H1 (cell line): Measurements from ENCODE around the gene HINT2. TPM values are rescaled to one million over a fixed set of nuclear protein-coding genes. Genes with fewer than 3 reads are reported as not detected.

ENCODE experiments used
- CTCF ChIA-PET: fragments of 300-600 bp; sonication (Branson Sonifier 250); formaldehyde crosslinking; loops from one replicate; lab custom pipeline; 2021; ENCODE audit not compliant: partially characterized antibody; lab: Charles Lee
- POLR2A ChIA-PET: fragments of 300-600 bp; sonication (Branson Sonifier 250); formaldehyde crosslinking; loops from one replicate; lab custom pipeline; 2021; ENCODE audit warnings: inconsistent platforms; ENCODE audit not compliant: partially characterized antibody; lab: Charles Lee
- DNase-seq, 2 experiments: peaks; one replicate each; pipeline versions ENCODE4 v3.0.0 to v3.0.0-alpha.2; 2010 to 2022; ENCODE audit warnings: low spot score in 2 of 2, low read depth in 1 of 2, mixed read lengths in 1 of 2
- FAIRE-seq: peaks from 2 replicates; lab custom pipeline; 2011; peaks lifted over from hg19 to GRCh38; lab: Jason Lieb, UNC
- H2AFZ ChIP-seq: 2 replicates; pipeline ENCODE4 v1.8.1; 2012; ENCODE audit warnings: low read length, inconsistent platforms
- H2AK5ac ChIP-seq: 2 replicates; pipeline ENCODE4 v1.6.1; 2013; ENCODE audit warnings: low read depth, low read length
- H2BK120ac ChIP-seq: replicated peaks from 2 replicates; pipeline ENCODE3; 2013; ENCODE audit warnings: low read depth, low read length, inconsistent platforms
- H2BK12ac ChIP-seq: 2 replicates; pipeline ENCODE4 v1.6.1; 2013; ENCODE audit warnings: low read depth, low read length
- H2BK15ac ChIP-seq: 2 replicates; pipeline ENCODE4 v1.6.1; 2013; ENCODE audit warnings: low read length
- H2BK20ac ChIP-seq: 2 replicates; pipeline ENCODE4 v1.6.1; 2013; ENCODE audit warnings: low read length
- H2BK5ac ChIP-seq: 2 replicates; pipeline ENCODE4 v1.6.1; 2013; ENCODE audit warnings: low read depth, low read length
- H3K14ac ChIP-seq: 2 replicates; pipeline ENCODE4 v1.6.1; 2013; ENCODE audit warnings: inconsistent platforms; ENCODE audit not compliant: insufficient read length
- H3K18ac ChIP-seq: 2 replicates; pipeline ENCODE4 v1.6.1; 2013; ENCODE audit warnings: low read length; ENCODE audit errors: extremely low read depth
- H3K23ac ChIP-seq: 2 replicates; pipeline ENCODE4 v1.6.1; 2013; ENCODE audit warnings: inconsistent platforms; ENCODE audit not compliant: insufficient read length
- H3K23me2 ChIP-seq: 2 replicates; pipeline ENCODE4 v1.6.1; 2013; ENCODE audit warnings: low read depth, low read length
- H3K27ac ChIP-seq: 2 replicates; pipeline ENCODE4 v1.6.1; 2011; ENCODE audit warnings: low read depth, low read length, inconsistent platforms
- H3K27me3 ChIP-seq, 4 experiments: replicated peaks in 1 of 4; 1 replicate in 1 of 4; 2 replicates in 3 of 4; pipeline versions ENCODE4 v1.6.1 to v1.8.1; 2011 to 2013; ENCODE audit warnings: low read length in 3 of 4, mild to moderate bottlenecking in 3 of 4, inconsistent platforms in 2 of 4, mixed read lengths in 2 of 4, moderate library complexity in 1 of 4; ENCODE audit not compliant: control insufficient read depth in 3 of 4, insufficient read depth in 3 of 4; ENCODE audit errors: extremely low read depth in 1 of 4
- H3K36me3 ChIP-seq, 4 experiments: 2 replicates each; pipeline versions ENCODE4 v1.6.1 to v1.8.1; 2011 to 2013; ENCODE audit warnings: mild to moderate bottlenecking in 4 of 4, low read length in 3 of 4, moderate library complexity in 2 of 4, control low read depth in 1 of 4, inconsistent platforms in 1 of 4; ENCODE audit not compliant: insufficient read depth in 4 of 4, control insufficient read depth in 2 of 4
- H3K4ac ChIP-seq: replicated peaks from 2 replicates; pipeline ENCODE3; 2013; ENCODE audit warnings: low read length, low read depth, mixed read lengths, inconsistent platforms; ENCODE audit not compliant: insufficient read length
- H3K4me1 ChIP-seq, 4 experiments: replicated peaks in 1 of 4; 1 replicate in 1 of 4; 2 replicates in 3 of 4; pipeline versions ENCODE4 v1.6.1 to v1.8.1; 2011 to 2013; ENCODE audit warnings: low read length in 3 of 4, inconsistent platforms in 2 of 4, mixed read lengths in 1 of 4; ENCODE audit not compliant: insufficient read depth in 4 of 4, control insufficient read depth in 3 of 4
- H3K4me2 ChIP-seq, 2 experiments: 2 replicates each; pipeline versions ENCODE4 v1.6.1 to v1.8.1; 2011 to 2013; ENCODE audit warnings: low read depth in 2 of 2, low read length in 2 of 2, control low read depth in 1 of 2, inconsistent platforms in 1 of 2, mild to moderate bottlenecking in 1 of 2; ENCODE audit not compliant: insufficient read depth in 1 of 2
- H3K4me3 ChIP-seq, 4 experiments: fragments of 200-600, 300-600 bp in 1 of 4; sonication (generic), shearing (Covaris generic), sonication (Bioruptor Twin) in 1 of 4; 2 replicates each; pipeline versions ENCODE4 v1.5.1 to v1.8.1; 2011 to 2016; ENCODE audit warnings: low read length in 4 of 4, low read depth in 3 of 4, control low read depth in 2 of 4, inconsistent platforms in 2 of 4, mild to moderate bottlenecking in 2 of 4, mixed read lengths in 1 of 4, moderate library complexity in 1 of 4; ENCODE audit not compliant: insufficient read depth in 2 of 4; ENCODE audit errors: extremely low read depth in 1 of 4
- H3K56ac ChIP-seq: replicated peaks from 2 replicates; pipeline ENCODE3; 2013; ENCODE audit warnings: low read depth, mild to moderate bottlenecking, mixed read lengths, low read length, inconsistent platforms; ENCODE audit not compliant: insufficient read length
- H3K79me1 ChIP-seq: 2 replicates; pipeline ENCODE4 v1.6.1; 2013; ENCODE audit warnings: low read depth, low read length, control low read depth
- H3K79me2 ChIP-seq, 2 experiments: 2 replicates each; pipeline versions ENCODE4 v1.6.1 to v1.8.1; 2012 to 2013; ENCODE audit warnings: low read length in 2 of 2, mild to moderate bottlenecking in 2 of 2, inconsistent platforms in 1 of 2; ENCODE audit not compliant: insufficient read depth in 2 of 2, control insufficient read depth in 1 of 2
- H3K9ac ChIP-seq, 4 experiments: replicated peaks in 1 of 4; 1 replicate in 1 of 4; 2 replicates in 3 of 4; pipeline versions ENCODE4 v1.6.1 to v1.8.1; 2011 to 2013; ENCODE audit warnings: low read depth in 3 of 4, low read length in 3 of 4, control low read depth in 2 of 4, mild to moderate bottlenecking in 2 of 4, moderate library complexity in 2 of 4, inconsistent platforms in 1 of 4; ENCODE audit errors: extremely low read depth in 1 of 4
- H3K9me3 ChIP-seq, 2 experiments: 2 replicates each; pipeline versions ENCODE4 v1.6.1 to v1.8.1; 2012 to 2013; ENCODE audit warnings: mild to moderate bottlenecking in 2 of 2, moderate library complexity in 2 of 2, control low read depth in 1 of 2, inconsistent platforms in 1 of 2, low read depth in 1 of 2, low read length in 1 of 2, mixed read lengths in 1 of 2; ENCODE audit not compliant: insufficient read depth in 2 of 2
- H4K20me1 ChIP-seq, 2 experiments: replicated peaks in 1 of 2; 2 replicates each; pipeline versions ENCODE3 to v1.8.1; 2011 to 2013; ENCODE audit warnings: inconsistent platforms in 2 of 2, low read length in 2 of 2, mild to moderate bottlenecking in 1 of 2; ENCODE audit not compliant: insufficient read depth in 2 of 2, control insufficient read depth in 1 of 2
- H4K5ac ChIP-seq: 2 replicates; pipeline ENCODE4 v1.6.1; 2013; ENCODE audit warnings: low read length, low read depth, mixed read lengths, inconsistent platforms; ENCODE audit not compliant: insufficient read length
- H4K8ac ChIP-seq: 2 replicates; pipeline ENCODE4 v1.8.0; 2013; ENCODE audit warnings: mild to moderate bottlenecking, moderate library complexity, low read length, inconsistent platforms; ENCODE audit not compliant: insufficient read depth; ENCODE audit errors: extremely low read depth
- H4K91ac ChIP-seq: replicated peaks from 2 replicates; pipeline ENCODE3; 2013; ENCODE audit warnings: low read length, mixed read lengths, inconsistent platforms; ENCODE audit not compliant: insufficient read length
- CBX5 ChIP-seq: fragments of 300-800, 300-1000 bp; sonication (generic); IDR thresholded peaks from 2 replicates; pipeline ENCODE4 v1.7.1; 2016; ENCODE audit warnings: antibody characterized with exemption, low read length, low read depth
- POLR2AphosphoS5 ChIP-seq: IDR thresholded peaks from 2 replicates; pipeline ENCODE4 v1.6.1; 2011; ENCODE audit warnings: low read depth, low read length
- RBBP5 ChIP-seq: IDR thresholded peaks from 2 replicates; pipeline ENCODE4 v1.7.1; 2012; ENCODE audit warnings: low read depth, mild to moderate bottlenecking, inconsistent platforms, low read length, moderate library complexity, borderline replicate concordance
- SP1 ChIP-seq: IDR thresholded peaks from 2 replicates; pipeline ENCODE4 v1.6.1; 2011; ENCODE audit warnings: low read depth, low read length
- TBP ChIP-seq: IDR thresholded peaks from 2 replicates; pipeline ENCODE4 v1.6.1; 2011; ENCODE audit warnings: low read depth, low read length, improper control_type of control experiment
- TEAD4 ChIP-seq: IDR thresholded peaks from 2 replicates; pipeline ENCODE4 v1.6.1; 2012; ENCODE audit warnings: low read depth, low read length, inconsistent platforms, mixed read lengths
- WGBS, 2 experiments: shearing (Covaris generic) in 1 of 2; methylation state at CpG; one replicate each; pipeline versions ENCODE4 v1.1.6 to v1.1.7; 2013 to 2015; ENCODE audit warnings: low lambda C conversion rate in 2 of 2, mixed read lengths in 2 of 2, inconsistent platforms in 1 of 2, low coverage in 1 of 2, missing lambda C conversion rate in 1 of 2; ENCODE audit not compliant: insufficient replicate concordance in 2 of 2, insufficient coverage in 1 of 2, insufficient read length in 1 of 2; ENCODE audit errors: extremely low coverage in 1 of 2, missing lambda C conversion rate in 1 of 2; 5-methylcytosine and 5-hydroxymethylcytosine counted together
- polyA plus RNA-seq, 7 experiments: library from polyadenylated mRNA; depleted of rRNA in 3 of 7; stranded (reverse) in 5 of 7; unstranded in 2 of 7; fragments of >200 nt in 5 of 7; fragments of 200-250 nt in 2 of 7; gene quantifications; 1 replicate in 5 of 7; 2 replicates in 1 of 7; 4 replicates in 1 of 7; pipeline versions ENCODE4 v1.2.1 to v1.2.3, GENCODE V29; 2011 to 2013; ENCODE audit warnings: missing spikeins in 2 of 7, mixed read lengths in 2 of 7
- total RNA-seq: library from RNA; stranded (reverse); fragmentation: NEBNext Ultra II Directional; extraction: Animal tissue kit (Norgen Biotek cat#: 25700); gene quantifications from 2 replicates; pipeline ENCODE4 v1.2.1, GENCODE V29; 2021

Gene HINT2
- total and polyA plus RNA-seq, 2 of the 8 experiments (the other 6 are each of a cell fraction or from before 2014, with no cell fraction given) = 32.1 to 51.2 TPM

DNA sequence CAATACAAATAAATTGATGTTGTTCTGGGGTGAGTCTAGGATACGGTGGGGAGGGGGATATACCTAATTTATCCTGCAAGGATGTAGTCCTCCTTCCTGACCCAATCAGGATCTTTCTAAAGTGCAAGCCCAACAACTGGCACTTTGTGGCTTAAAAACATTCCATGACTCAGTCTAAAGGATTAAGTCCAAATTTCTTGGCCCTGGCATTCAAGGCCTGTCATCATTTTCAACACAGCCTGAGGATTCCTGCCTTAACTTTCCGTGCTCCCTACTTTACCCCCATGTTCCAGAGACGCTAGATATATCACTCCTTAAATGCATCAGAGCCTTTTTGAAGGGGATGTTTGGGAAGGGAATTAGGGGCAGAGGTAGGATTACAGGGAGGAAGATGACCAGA, 12.6 kb upstream of the HINT2 start:
- Histone ChIP-seq H3K9me3 (no peaks in the 10 kb centered on the region), H3K23me2 (peaks cover 10% of the 10 kb centered on the region), H3K14ac (no peak overlapping the region), H3K79me1 (no peaks in the 10 kb centered on the region), H3K27me3 (no peaks in the 10 kb centered on the region), H3K4ac (no peak overlapping the region), H2AFZ (no peak overlapping the region), H4K5ac (no peak overlapping the region), H3K27ac (no peak overlapping the region), H3K9ac (no peak overlapping the region), H2BK5ac (no peak overlapping the region), H3K79me2 (no peaks in the 10 kb centered on the region), H2BK15ac (peak overlapping the region; percentile 46; the same call in 1 of the 2 replicates), H3K36me3 (no peaks in the 10 kb centered on the region), H3K4me2 (no peak overlapping the region), H4K8ac (no peak overlapping the region), H2BK20ac (no peak overlapping the region), H3K4me3 (no peak overlapping the region), H2BK120ac (no peak overlapping the region), H2AK5ac (no peak overlapping the region), H3K18ac (no peak overlapping the region), H4K20me1 (no peaks in the 10 kb centered on the region), H4K91ac (no peak overlapping the region), H3K4me1 (peaks cover 2 to 18% (median 9%) of the 10 kb centered on the region in 4 experiments; a peak in 6 of 7 replicates), H3K56ac (no peak overlapping the region), H3K23ac (no peak overlapping the region), H2BK12ac (no peak overlapping the region)
- 90% methylated on average over 3 of the region's 3 CpGs; no CpG with 5 or more reads in 1 of the 2 experiments for WGBS, 2 experiments
- no peak for FAIRE-seq
- ChIA-PET POLR2A (interaction anchor here (1.9 to 2.7 kb wide), 3 partner anchors 13 to 36 kb away, joined by 4 to 13 read pairs (median 6); partner anchors contain the start of genes HINT2, NPR2 and SPAG8), CTCF (interaction anchor here (0.6 to 10.6 kb wide), 9 partner anchors 14 to 187 kb away, joined by 3 to 172 read pairs (median 14); partner anchors contain the start of genes GBA2, HINT2, RGP1 and SPAG8)
- no peak for DNase-seq
- TF ChIP-seq CBX5 (no peak), RBBP5 (no peak), TBP (no peak), SP1 (no peak), POLR2AphosphoS5 (no peak), TEAD4 (no peak)
